HepG2 (cell line): ENCODE measurements around the gene THOC7. TPM values are rescaled to one million over a fixed set of nuclear protein-coding genes. Genes with fewer than 3 reads are reported as not detected.

Source experiments
- AKAP8 ChIP-seq: sonication (generic); formaldehyde crosslinking; IDR thresholded peaks from 2 replicates; pipeline ENCODE4 v1.5.1; 2020; ENCODE audit warnings: mild to moderate bottlenecking, missing genetic modification reagents
- EP300 ChIP-seq, 3 experiments: sonication (generic) in 1 of 3; formaldehyde crosslinking in 1 of 3; IDR thresholded peaks; 2 replicates each; pipeline versions ENCODE4 v1.5.1 to v1.6.1; 2011 to 2020; ENCODE audit warnings: low read depth in 2 of 3, low read length in 2 of 3, borderline replicate concordance in 1 of 3, improper control_type of control experiment in 1 of 3, mild to moderate bottlenecking in 1 of 3, missing genetic modification reagents in 1 of 3, moderate library complexity in 1 of 3
- GPN1 ChIP-seq: sonication (generic); formaldehyde crosslinking; IDR thresholded peaks from 2 replicates; pipeline ENCODE4 v1.5.1; 2020; ENCODE audit warnings: missing genetic modification reagents, borderline replicate concordance
- HDAC1 ChIP-seq: sonication (generic); formaldehyde crosslinking; IDR thresholded peaks from 2 replicates; pipeline ENCODE4 v1.5.1; 2020; ENCODE audit warnings: mild to moderate bottlenecking, missing genetic modification reagents
- HNRNPLL ChIP-seq: fragments of 200-400 bp; formaldehyde crosslinking; IDR thresholded peaks from 2 replicates; pipeline ENCODE4 v1.6.1; 2017; ENCODE audit warnings: mild to moderate bottlenecking, low read depth, low read length; ENCODE audit not compliant: poor library complexity, severe bottlenecking
- KLF12 ChIP-seq: sonication (generic); formaldehyde crosslinking; IDR thresholded peaks from 2 replicates; pipeline ENCODE4 v1.4.0; 2020; ENCODE audit warnings: missing genetic modification reagents, borderline replicate concordance
- MATR3 ChIP-seq: sonication (generic); formaldehyde crosslinking; IDR thresholded peaks from 2 replicates; pipeline ENCODE4 v1.4.0; 2020; ENCODE audit warnings: missing genetic modification reagents
- MEF2D ChIP-seq: sonication (generic); formaldehyde crosslinking; IDR thresholded peaks from 2 replicates; pipeline ENCODE4 v1.5.1; 2020; ENCODE audit warnings: mild to moderate bottlenecking, missing genetic modification reagents
- MEIS1 ChIP-seq: sonication (generic); formaldehyde crosslinking; IDR thresholded peaks from 2 replicates; pipeline ENCODE4 v1.9.0; 2021; ENCODE audit warnings: mild to moderate bottlenecking, missing genetic modification reagents, moderate library complexity, borderline replicate concordance
- PAF1 ChIP-seq: IDR thresholded peaks from 2 replicates; pipeline ENCODE4 v1.6.1; 2016; ENCODE audit warnings: missing genetic modification reagents, missing compliant biosample characterization
- RFXANK ChIP-seq: IDR thresholded peaks from 2 replicates; pipeline ENCODE4 v1.6.1; 2016
- SNAI1 ChIP-seq: sonication (generic); formaldehyde crosslinking; IDR thresholded peaks from 2 replicates; pipeline ENCODE4 v1.5.0; 2020; ENCODE audit warnings: mild to moderate bottlenecking, missing genetic modification reagents, borderline replicate concordance
- ZBTB7A ChIP-seq: sonication (generic); formaldehyde crosslinking; IDR thresholded peaks from 2 replicates; pipeline ENCODE4 v1.8.0; 2022; ENCODE audit warnings: mild to moderate bottlenecking, missing genetic modification reagents
- ZBTB7B ChIP-seq: sonication (generic); formaldehyde crosslinking; IDR thresholded peaks from 2 replicates; pipeline ENCODE4 v1.4.0; 2020; ENCODE audit warnings: missing genetic modification reagents
- ZKSCAN8 ChIP-seq: IDR thresholded peaks from 2 replicates; pipeline ENCODE4 v1.6.1; 2016; ENCODE audit warnings: borderline replicate concordance, missing genetic modification reagents, missing compliant biosample characterization
- ZNF253 ChIP-seq: sonication (generic); formaldehyde crosslinking; IDR thresholded peaks from 2 replicates; pipeline ENCODE4 v1.8.0; 2022; ENCODE audit warnings: mild to moderate bottlenecking, missing genetic modification reagents, borderline replicate concordance
- ZNF30 ChIP-seq: sonication (generic); formaldehyde crosslinking; IDR thresholded peaks from 2 replicates; pipeline ENCODE4 v1.5.0; 2020; ENCODE audit warnings: mild to moderate bottlenecking, missing genetic modification reagents
- ZNF496 ChIP-seq: sonication (generic); formaldehyde crosslinking; IDR thresholded peaks from 2 replicates; pipeline ENCODE4 v1.8.1; 2023; ENCODE audit warnings: mild to moderate bottlenecking, moderate library complexity, missing genetic modification reagents; ENCODE audit not compliant: insufficient replicate concordance
- ZNF781 ChIP-seq: sonication (generic); formaldehyde crosslinking; IDR thresholded peaks from 2 replicates; pipeline ENCODE4 v1.5.1; 2020; ENCODE audit warnings: borderline replicate concordance, mild to moderate bottlenecking, missing genetic modification reagents; ENCODE audit errors: not compliant biosample characterization
- polyA plus RNA-seq, 8 experiments: library from polyadenylated mRNA; depleted of rRNA in 3 of 8; stranded (reverse) in 7 of 8; unstranded in 1 of 8; fragments of >200 nt; fragmentation: Illumina TruSeq in 4 of 8; extraction: Trizol in 4 of 8; gene quantifications; 2 replicates each; pipeline versions ENCODE4 v1.2.1 to v1.2.3, GENCODE V29; 2011 to 2016; ENCODE audit warnings: low read depth in 4 of 8, missing spikeins in 1 of 8, mixed read lengths in 1 of 8; ENCODE audit not compliant: insufficient read depth in 1 of 8
- total RNA-seq, 5 experiments: library from RNA; depleted of rRNA; stranded (reverse); fragments of >200 nt; fragmentation: Illumina TruSeq; extraction: Trizol; gene quantifications; 2 replicates each; pipeline ENCODE4 v1.2.3, GENCODE V29; 2016; ENCODE audit warnings: low read depth in 1 of 5
- TF ChIP-seq, protein P1 (sequence below): sonication (generic); formaldehyde crosslinking; IDR thresholded peaks from 2 replicates; pipeline ENCODE4 v1.4.0; 2020; ENCODE audit warnings: mild to moderate bottlenecking, missing genetic modification reagents
- TF ChIP-seq, protein P2 (sequence below): sonication (generic); formaldehyde crosslinking; IDR thresholded peaks from 2 replicates; pipeline ENCODE4 v1.5.1; 2020; ENCODE audit warnings: missing genetic modification reagents, mild to moderate bottlenecking, borderline replicate concordance
- TF ChIP-seq, protein P3 (sequence below): sonication (generic); formaldehyde crosslinking; IDR thresholded peaks from 2 replicates; pipeline ENCODE4 v1.8.0; 2022; ENCODE audit warnings: missing genetic modification reagents, mild to moderate bottlenecking, inconsistent platforms, borderline replicate concordance
- TF ChIP-seq, protein P4 (sequence below): sonication (generic); formaldehyde crosslinking; IDR thresholded peaks from 2 replicates; pipeline ENCODE4 v1.9.0; 2021; ENCODE audit warnings: missing genetic modification reagents, mild to moderate bottlenecking, borderline replicate concordance

THOC7 gene
- total and polyA plus RNA-seq, 2 of the 13 experiments (the other 11 are each of a cell fraction or from before 2014, with no cell fraction given): 32.8 to 63.5 TPM

- TF ChIP-seq, protein P1, sequence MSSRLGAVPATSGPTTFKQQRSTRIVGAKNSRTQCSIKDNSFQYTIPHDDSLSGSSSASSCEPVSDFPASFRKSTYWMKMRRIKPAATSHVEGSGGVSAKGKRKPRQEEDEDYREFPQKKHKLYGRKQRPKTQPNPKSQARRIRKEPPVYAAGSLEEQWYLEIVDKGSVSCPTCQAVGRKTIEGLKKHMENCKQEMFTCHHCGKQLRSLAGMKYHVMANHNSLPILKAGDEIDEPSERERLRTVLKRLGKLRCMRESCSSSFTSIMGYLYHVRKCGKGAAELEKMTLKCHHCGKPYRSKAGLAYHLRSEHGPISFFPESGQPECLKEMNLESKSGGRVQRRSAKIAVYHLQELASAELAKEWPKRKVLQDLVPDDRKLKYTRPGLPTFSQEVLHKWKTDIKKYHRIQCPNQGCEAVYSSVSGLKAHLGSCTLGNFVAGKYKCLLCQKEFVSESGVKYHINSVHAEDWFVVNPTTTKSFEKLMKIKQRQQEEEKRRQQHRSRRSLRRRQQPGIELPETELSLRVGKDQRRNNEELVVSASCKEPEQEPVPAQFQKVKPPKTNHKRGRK (CRISPR knock-in tag): no peak
- TF ChIP-seq, protein P2, sequence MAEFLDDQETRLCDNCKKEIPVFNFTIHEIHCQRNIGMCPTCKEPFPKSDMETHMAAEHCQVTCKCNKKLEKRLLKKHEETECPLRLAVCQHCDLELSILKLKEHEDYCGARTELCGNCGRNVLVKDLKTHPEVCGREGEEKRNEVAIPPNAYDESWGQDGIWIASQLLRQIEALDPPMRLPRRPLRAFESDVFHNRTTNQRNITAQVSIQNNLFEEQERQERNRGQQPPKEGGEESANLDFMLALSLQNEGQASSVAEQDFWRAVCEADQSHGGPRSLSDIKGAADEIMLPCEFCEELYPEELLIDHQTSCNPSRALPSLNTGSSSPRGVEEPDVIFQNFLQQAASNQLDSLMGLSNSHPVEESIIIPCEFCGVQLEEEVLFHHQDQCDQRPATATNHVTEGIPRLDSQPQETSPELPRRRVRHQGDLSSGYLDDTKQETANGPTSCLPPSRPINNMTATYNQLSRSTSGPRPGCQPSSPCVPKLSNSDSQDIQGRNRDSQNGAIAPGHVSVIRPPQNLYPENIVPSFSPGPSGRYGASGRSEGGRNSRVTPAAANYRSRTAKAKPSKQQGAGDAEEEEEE (CRISPR knock-in tag): no peak
- TF ChIP-seq MATR3 (CRISPR knock-in tag) (no peak), ZNF30 (no peak), MEF2D (CRISPR knock-in tag) (no peak), HNRNPLL (peak; percentile 76), ZNF781 (CRISPR knock-in tag) (no peak), KLF12 (CRISPR knock-in tag) (0 out of 2 replicates have a peak, but pooled peaks have one; percentile 50), ZKSCAN8 (CRISPR knock-in tag) (no peak), HDAC1 (CRISPR knock-in tag) (no peak), EP300 (IDR thresholded peaks at IDR 0.05; ENCODE audit: low read depth in 2 of 2, low read length in 2 of 2) (no peak), EP300 (CRISPR knock-in tag; IDR thresholded peaks at IDR 0.05; ENCODE audit: borderline replicate concordance) (no peak), PAF1 (no peak), MEIS1 (CRISPR knock-in tag) (no peak; the same call in 1 of the 2 replicates), AKAP8 (CRISPR knock-in tag) (no peak; the same call in 1 of the 2 replicates), ZNF253 (CRISPR knock-in tag) (peak; percentile 74; the same call in 1 of the 2 replicates), ZBTB7A (CRISPR knock-in tag) (0 out of 2 replicates have a peak, but pooled peaks have one; percentile 45), RFXANK (CRISPR knock-in tag) (no peak), ZBTB7B (CRISPR knock-in tag) (0 out of 2 replicates have a peak, but pooled peaks have one; percentile 8), SNAI1 (no peak), GPN1 (CRISPR knock-in tag) (no peak), ZNF496 (no peak)
- TF ChIP-seq, protein P3, sequence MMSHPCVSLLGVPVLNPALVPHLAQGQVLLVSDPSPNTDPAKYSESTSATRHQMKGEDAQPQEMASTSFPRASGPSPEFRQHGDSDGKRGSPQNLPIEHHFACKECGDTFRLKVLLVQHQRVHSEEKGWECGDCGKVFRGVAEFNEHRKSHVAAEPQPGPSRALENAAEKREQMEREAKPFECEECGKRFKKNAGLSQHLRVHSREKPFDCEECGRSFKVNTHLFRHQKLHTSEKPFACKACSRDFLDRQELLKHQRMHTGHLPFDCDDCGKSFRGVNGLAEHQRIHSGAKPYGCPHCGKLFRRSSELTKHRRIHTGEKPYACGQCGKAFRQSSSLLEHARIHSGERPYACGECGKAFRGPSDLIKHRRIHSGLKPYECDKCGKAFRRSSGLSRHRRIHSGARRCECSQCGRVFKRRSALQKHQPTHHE (CRISPR knock-in tag): no peak
- TF ChIP-seq, protein P4, sequence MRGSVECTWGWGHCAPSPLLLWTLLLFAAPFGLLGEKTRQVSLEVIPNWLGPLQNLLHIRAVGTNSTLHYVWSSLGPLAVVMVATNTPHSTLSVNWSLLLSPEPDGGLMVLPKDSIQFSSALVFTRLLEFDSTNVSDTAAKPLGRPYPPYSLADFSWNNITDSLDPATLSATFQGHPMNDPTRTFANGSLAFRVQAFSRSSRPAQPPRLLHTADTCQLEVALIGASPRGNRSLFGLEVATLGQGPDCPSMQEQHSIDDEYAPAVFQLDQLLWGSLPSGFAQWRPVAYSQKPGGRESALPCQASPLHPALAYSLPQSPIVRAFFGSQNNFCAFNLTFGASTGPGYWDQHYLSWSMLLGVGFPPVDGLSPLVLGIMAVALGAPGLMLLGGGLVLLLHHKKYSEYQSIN: no peak
Observed at GRCh38 chr3:63863150-63864007, at the start of gene THOC7, which contains the start of gene ATXN7 (continued).
